ENCODE measurements around the gene SH3TC2. TPM values are rescaled to one million over a fixed set of nuclear protein-coding genes. Genes with fewer than 3 reads are reported as not detected.
A peak's percentile ranks its signal among the peaks of the same experiment; 100 is the strongest.

The SH3TC2 gene
- total RNA-seq, 1 experiment from 2014 or later: 32.0 TPM

DNA sequence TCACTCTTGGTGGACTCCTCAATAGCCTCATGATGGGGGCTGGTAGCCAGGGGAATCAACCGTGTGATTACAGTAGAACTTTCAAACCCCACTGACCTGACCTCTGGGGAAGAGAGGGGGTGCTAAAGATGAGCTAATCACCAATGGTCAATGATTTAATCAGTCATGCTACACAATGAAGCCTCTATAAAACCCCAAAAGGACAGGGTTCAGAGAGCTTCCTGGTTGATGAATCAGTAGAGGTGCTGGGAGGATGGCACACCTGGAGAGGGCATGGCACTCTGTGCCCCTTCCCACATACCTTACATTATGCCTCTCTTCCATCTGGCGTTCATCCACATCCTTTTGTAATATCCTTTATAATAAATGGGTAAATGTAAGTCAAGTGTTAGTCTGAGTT lies 8.9 kb upstream of the SH3TC2 start:
- H3K4me1 ChIP-seq (ENCODE audit: insufficient read depth, low read length): peaks cover 53% of the 10 kb centered on the region
- H3K9ac ChIP-seq (ENCODE audit: low read length): peak overlapping the region; percentile 50; the same call in 1 of the 2 replicates
- peak overlapping the region; percentile 82 for H3K27ac ChIP-seq (ENCODE audit: low read length)
- H3K4me3 ChIP-seq (ENCODE audit: low read length): no peak overlapping the region
- ATAC-seq (peak; percentile 9), DNase-seq (peak; percentile 95)
- H3K27me3 ChIP-seq (ENCODE audit: low read length): no peaks in the 10 kb centered on the region
- TF ChIP-seq EZH2phosphoT487 (IDR thresholded peaks at IDR 0.05; ENCODE audit: borderline replicate concordance, low read length) (no peak), EZH2 (IDR thresholded peaks at IDR 0.05; ENCODE audit: low read length, unreplicated experiment) (no peak), CTCF (conservative IDR thresholded peaks at IDR 0.05; ENCODE audit: low read depth, low read length) (no peak)
- peaks cover 17% of the 10 kb centered on the region for H3F3A ChIP-seq (ENCODE audit: low read length, unreplicated experiment)
- H3K4me2 ChIP-seq (ENCODE audit: low read length): peak overlapping the region; percentile 58
- intact Hi-C loops (cut with micrococcal nuclease): loop anchor here (2.0 kb wide), 1 partner anchor 69 kb away; no protein-coding TSS in a partner anchor
- no peaks in the 10 kb centered on the region for H3K79me2 ChIP-seq (ENCODE audit: low read length)
- H3K36me3 ChIP-seq (ENCODE audit: low read depth, low read length): peaks cover 5% of the 10 kb centered on the region; the same call in 1 of the 2 replicates
- no peaks in the 10 kb centered on the region for H3K9me3 ChIP-seq (ENCODE audit: low read length)
- H3K9me2 ChIP-seq (replicated peaks; ENCODE audit: low read length): no peaks in the 10 kb centered on the region
- ChIA-PET POLR2A (ENCODE audit: unreplicated experiment) (interaction anchor here (0.6 to 1.1 kb wide), 4 partner anchors 19 to 76 kb away, joined by 3 to 7 read pairs (median 4); no protein-coding TSS in a partner anchor), CTCF (interaction anchor here (1.2 to 2.5 kb wide), 3 partner anchors 9 to 341 kb away, joined by 3 to 16 read pairs (median 11); partner anchors contain the start of gene SH3TC2)
- H2AFZ ChIP-seq (ENCODE audit: low read length): no peak overlapping the region
- no TSS peak for BruUV-seq (replicated peaks)
- H4K20me1 ChIP-seq (ENCODE audit: low read length): no peaks in the 10 kb centered on the region

DNA sequence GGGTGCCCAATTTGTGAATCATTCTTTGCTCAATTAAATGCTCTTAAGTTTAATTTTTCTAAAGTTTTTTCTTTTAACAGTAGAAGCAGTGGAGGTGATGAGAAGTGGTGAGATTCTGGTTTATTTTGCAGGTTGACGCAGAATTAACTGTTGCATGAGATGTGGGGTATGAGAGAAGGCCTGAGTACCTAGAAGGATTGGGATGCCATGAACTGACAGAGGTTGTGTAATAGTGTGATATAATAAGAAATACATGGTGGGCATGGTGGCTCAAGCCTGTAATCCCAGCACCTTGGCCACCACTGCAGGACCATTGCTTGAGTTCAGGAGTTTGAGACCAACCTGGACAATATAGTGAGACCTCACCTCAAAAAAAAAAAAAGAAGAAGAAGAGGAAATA lies 8.4 kb upstream of the SH3TC2 start:
- no peak for DNase-seq
- Histone ChIP-seq H3K9me3 (ENCODE audit: low read length) (no peaks in the 10 kb centered on the region), H4K20me1 (ENCODE audit: low read length) (no peaks in the 10 kb centered on the region), H3K79me2 (ENCODE audit: low read length) (no peaks in the 10 kb centered on the region), H3K4me1 (ENCODE audit: insufficient read depth, low read length) (peaks cover 53% of the 10 kb centered on the region), H3F3A (ENCODE audit: low read length, unreplicated experiment) (peaks cover 17% of the 10 kb centered on the region), H3K27ac (ENCODE audit: low read length) (peak overlapping the region; percentile 82), H3K27me3 (ENCODE audit: low read length) (no peaks in the 10 kb centered on the region), H3K4me3 (ENCODE audit: low read length) (no peak overlapping the region), H3K4me2 (ENCODE audit: low read length) (no peak overlapping the region), H3K9me2 (replicated peaks; ENCODE audit: low read length) (no peaks in the 10 kb centered on the region), H2AFZ (ENCODE audit: low read length) (no peak overlapping the region), H3K36me3 (ENCODE audit: low read depth, low read length) (peaks cover 8% of the 10 kb centered on the region; the same call in 1 of the 2 replicates), H3K9ac (ENCODE audit: low read length) (no peak overlapping the region; the same call in 1 of the 2 replicates)
- BruUV-seq (replicated peaks): no TSS peak
- TF ChIP-seq EZH2 (IDR thresholded peaks at IDR 0.05; ENCODE audit: low read length, unreplicated experiment): no peak
- TF ChIP-seq EZH2phosphoT487 (IDR thresholded peaks at IDR 0.05; ENCODE audit: borderline replicate concordance, low read length): no peak
- no peak for TF ChIP-seq CTCF (conservative IDR thresholded peaks at IDR 0.05; ENCODE audit: low read depth, low read length)
- POLR2A ChIA-PET (ENCODE audit: unreplicated experiment): interaction anchor here (1.0 kb wide), 1 partner anchor 42 kb away, joined by 6 read pairs; no protein-coding TSS in a partner anchor
- intact Hi-C loops (cut with micrococcal nuclease): no loop called here
- no peak for ATAC-seq
- CTCF ChIA-PET: interaction anchor here (0.6 to 2.5 kb wide), 3 partner anchors 8 to 55 kb away, joined by 7 to 16 read pairs (median 11); partner anchors contain the start of gene SH3TC2

GRCh38 chr5:149069711-149070110 lies 6.8 kb upstream of the SH3TC2 start:
- intact Hi-C loops (cut with micrococcal nuclease): no loop called here
- ATAC-seq: no peak
- Histone ChIP-seq H3K9me3 (ENCODE audit: low read length) (no peaks in the 10 kb centered on the region), H4K20me1 (ENCODE audit: low read length) (no peaks in the 10 kb centered on the region), H3K27ac (ENCODE audit: low read length) (no peak overlapping the region), H3K4me2 (ENCODE audit: low read length) (no peak overlapping the region), H3K9me2 (replicated peaks; ENCODE audit: low read length) (no peaks in the 10 kb centered on the region), H3K36me3 (ENCODE audit: low read depth, low read length) (peaks cover 18% of the 10 kb centered on the region), H2AFZ (ENCODE audit: low read length) (no peak overlapping the region), H3K4me3 (ENCODE audit: low read length) (no peak overlapping the region), H3F3A (ENCODE audit: low read length, unreplicated experiment) (peaks cover 17% of the 10 kb centered on the region), H3K27me3 (ENCODE audit: low read length) (no peaks in the 10 kb centered on the region), H3K79me2 (ENCODE audit: low read length) (peaks cover 11% of the 10 kb centered on the region), H3K4me1 (ENCODE audit: insufficient read depth, low read length) (peaks cover 53% of the 10 kb centered on the region), H3K9ac (ENCODE audit: low read length) (no peak overlapping the region)
- ChIA-PET CTCF (interaction anchor here (1.1 kb wide), 1 partner anchor 45 kb away, joined by 4 read pairs; no protein-coding TSS in a partner anchor), POLR2A (ENCODE audit: unreplicated experiment) (no interaction called here)
- no peak for DNase-seq
- TF ChIP-seq EZH2phosphoT487 (IDR thresholded peaks at IDR 0.05; ENCODE audit: borderline replicate concordance, low read length) (no peak), EZH2 (IDR thresholded peaks at IDR 0.05; ENCODE audit: low read length, unreplicated experiment) (no peak), CTCF (conservative IDR thresholded peaks at IDR 0.05; ENCODE audit: low read depth, low read length) (no peak)
- no TSS peak for BruUV-seq (replicated peaks)
